Panc1 (cell line): ENCODE measurements around the gene RNF41. TPM values are rescaled to one million over a fixed set of nuclear protein-coding genes. Genes with fewer than 3 reads are reported as not detected.
A peak's percentile ranks its signal among the peaks of the same experiment; 100 is the strongest.

ENCODE experiments used
- ATAC-seq: fragments of 200-7000 bp; cut with Tn5 transposase; 2 replicates; pipeline ENCODE4 v1.9.1; 2020; ENCODE audit warnings: mild to moderate bottlenecking, moderate library complexity
- BruUV-seq: library from RNA; stranded (reverse); fragments of 400-500 nt; replicated peaks from 2 replicates; lab custom pipeline; 2021; lab: Mats Ljungman, UMichigan
- CTCF ChIA-PET: fragments of 300-600 bp; sonication (Branson Sonifier 250); formaldehyde crosslinking; loops from one replicate; lab custom pipeline; 2022; ENCODE audit warnings: antibody characterized with exemption; lab: Charles Lee
- POLR2A ChIA-PET: fragments of 300-600 bp; sonication (Branson Sonifier 250); formaldehyde crosslinking; loops from one replicate; lab custom pipeline; 2022; ENCODE audit warnings: antibody characterized with exemption; lab: Charles Lee
- DNase-seq: peaks from one replicate; pipeline ENCODE4 v3.0.0-alpha.2; 2010; ENCODE audit warnings: low read depth, low spot score
- H3K27ac ChIP-seq: 2 replicates; pipeline ENCODE4 v1.5.1; 2011; ENCODE audit warnings: mild to moderate bottlenecking, low read length, inconsistent platforms
- H3K27me3 ChIP-seq: fragments of 200-500 bp; sonication (Bioruptor generic); 2 replicates; pipeline ENCODE4 v1.6.0; 2014; ENCODE audit warnings: low read length, inconsistent platforms; ENCODE audit not compliant: control insufficient read depth, insufficient read depth
- H3K36me3 ChIP-seq: fragments of 200-500 bp; sonication (Bioruptor generic); 2 replicates; pipeline ENCODE4 v1.5.1; 2014; ENCODE audit warnings: inconsistent platforms, mild to moderate bottlenecking, low read length, moderate library complexity; ENCODE audit not compliant: control insufficient read depth, insufficient read depth
- H3K4me1 ChIP-seq: 2 replicates; pipeline ENCODE4 v1.5.1; 2011; ENCODE audit warnings: inconsistent platforms, mild to moderate bottlenecking, low read length, moderate library complexity; ENCODE audit not compliant: control insufficient read depth, insufficient read depth
- H3K4me3 ChIP-seq, 2 experiments: 2 replicates each; pipeline ENCODE4 v1.5.1; 2011 to 2012; ENCODE audit warnings: low read depth in 2 of 2, low read length in 2 of 2, mild to moderate bottlenecking in 2 of 2, inconsistent platforms in 1 of 2, moderate library complexity in 1 of 2
- H3K9me3 ChIP-seq: fragments of 200-500 bp; sonication (Bioruptor generic); 2 replicates; pipeline ENCODE4 v1.5.1; 2014; ENCODE audit warnings: low read depth, mild to moderate bottlenecking, inconsistent platforms, low read length, moderate library complexity; ENCODE audit not compliant: control insufficient read depth, insufficient read depth
- POLR2AphosphoS5 ChIP-seq: IDR thresholded peaks from 2 replicates; pipeline ENCODE4 v1.6.1; 2012; ENCODE audit warnings: mild to moderate bottlenecking, low read depth, low read length, moderate library complexity
- REST ChIP-seq, 2 experiments: IDR thresholded peaks; 2 replicates each; pipeline ENCODE4 v1.6.1; 2011 to 2012; ENCODE audit warnings: low read depth in 2 of 2, control low read depth in 1 of 2, low read length in 1 of 2, mild to moderate bottlenecking in 1 of 2, moderate library complexity in 1 of 2; ENCODE audit not compliant: insufficient read depth in 1 of 2
- SIN3A ChIP-seq: IDR thresholded peaks from 2 replicates; pipeline ENCODE4 v1.6.1; 2012; ENCODE audit warnings: low read depth, mild to moderate bottlenecking, low read length, moderate library complexity, borderline replicate concordance; ENCODE audit not compliant: insufficient read depth
- TCF7L2 ChIP-seq: IDR thresholded peaks from 2 replicates; pipeline ENCODE4 v1.6.1; 2011; ENCODE audit warnings: mild to moderate bottlenecking, low read depth, low read length, inconsistent platforms
- in situ Hi-C: cut with HindIII; loops from 2 replicates; pipeline ENCODE4 v1.10.0; 2016; ENCODE audit warnings: low sequenced_read_pairs, low pct_unique_long_range_greater_than_20kb
- intact Hi-C: fragments of 100-400 bp; cut with micrococcal nuclease; formaldehyde crosslinking; loops from one replicate; pipeline ENCODE4 v1.10.0; 2022; ENCODE audit not compliant: unreplicated experiment
- total RNA-seq: library from RNA; stranded (reverse); gene quantifications from one replicate; pipeline ENCODE4 v1.2.1, GENCODE V29; 2021; ENCODE audit not compliant: unreplicated experiment
- TF ChIP-seq, protein P1 (sequence below): fragments of 450-650 bp; IDR thresholded peaks from 2 replicates; pipeline ENCODE4 v1.5.1; 2017; ENCODE audit warnings: mild to moderate bottlenecking

The RNF41 gene
- total RNA-seq, 1 experiment from 2014 or later, result 35.3 TPM

DNA sequence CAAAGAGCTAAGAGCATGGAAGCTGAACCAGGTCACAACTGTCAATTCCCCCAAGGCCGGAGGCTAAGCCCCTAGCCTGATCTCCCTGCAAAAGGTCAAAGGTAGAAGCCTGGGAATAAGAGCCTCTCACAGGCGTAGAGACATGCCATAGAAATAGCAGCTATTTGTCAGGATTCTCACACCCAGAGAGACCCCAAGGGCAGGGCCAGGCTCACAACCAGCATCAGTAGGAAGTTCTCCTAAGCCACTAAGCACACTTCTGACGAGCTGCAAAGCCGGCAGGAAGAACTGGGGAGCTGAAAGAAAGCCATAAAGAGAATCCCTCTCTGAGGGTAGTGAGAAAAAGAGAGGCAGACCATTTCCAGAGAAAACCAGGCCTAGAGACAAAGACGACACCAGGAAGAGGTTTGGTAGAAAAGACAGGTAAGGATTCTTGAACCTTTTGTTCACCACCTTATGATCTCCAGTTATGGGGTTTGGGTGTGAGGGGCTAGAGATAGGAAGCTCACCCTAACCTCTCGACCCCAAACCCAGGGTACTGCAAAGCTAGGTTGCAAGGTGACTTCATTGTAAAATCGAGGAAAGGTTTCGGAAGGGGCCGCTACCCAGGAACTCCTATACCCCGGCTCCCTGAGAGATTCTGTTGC is 33.5 kb downstream of the RNF41 start:
- intact Hi-C loops, result no loop called here
- DNase-seq, result no peak
- H3K9me3 ChIP-seq, result no peaks in the 10 kb centered on the region
- peak overlapping the region; percentile 77 to 94 for H3K4me3 ChIP-seq
- H3K4me1 ChIP-seq, result peaks cover 12% of the 10 kb centered on the region
- in situ Hi-C loops, result no loop called here
- BruUV-seq, result no TSS peak
- no peak for TF ChIP-seq TCF7L2
- TF ChIP-seq, protein P1, sequence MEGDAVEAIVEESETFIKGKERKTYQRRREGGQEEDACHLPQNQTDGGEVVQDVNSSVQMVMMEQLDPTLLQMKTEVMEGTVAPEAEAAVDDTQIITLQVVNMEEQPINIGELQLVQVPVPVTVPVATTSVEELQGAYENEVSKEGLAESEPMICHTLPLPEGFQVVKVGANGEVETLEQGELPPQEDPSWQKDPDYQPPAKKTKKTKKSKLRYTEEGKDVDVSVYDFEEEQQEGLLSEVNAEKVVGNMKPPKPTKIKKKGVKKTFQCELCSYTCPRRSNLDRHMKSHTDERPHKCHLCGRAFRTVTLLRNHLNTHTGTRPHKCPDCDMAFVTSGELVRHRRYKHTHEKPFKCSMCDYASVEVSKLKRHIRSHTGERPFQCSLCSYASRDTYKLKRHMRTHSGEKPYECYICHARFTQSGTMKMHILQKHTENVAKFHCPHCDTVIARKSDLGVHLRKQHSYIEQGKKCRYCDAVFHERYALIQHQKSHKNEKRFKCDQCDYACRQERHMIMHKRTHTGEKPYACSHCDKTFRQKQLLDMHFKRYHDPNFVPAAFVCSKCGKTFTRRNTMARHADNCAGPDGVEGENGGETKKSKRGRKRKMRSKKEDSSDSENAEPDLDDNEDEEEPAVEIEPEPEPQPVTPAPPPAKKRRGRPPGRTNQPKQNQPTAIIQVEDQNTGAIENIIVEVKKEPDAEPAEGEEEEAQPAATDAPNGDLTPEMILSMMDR, result no peak
- TF ChIP-seq POLR2AphosphoS5, result no peak
- no peak for TF ChIP-seq REST (IDR thresholded peaks at IDR 0.05; ENCODE audit: insufficient read depth in 1 of 2, low read depth in 2 of 2, low read length in 1 of 2)
- TF ChIP-seq SIN3A, result no peak
- no peak for ATAC-seq
- H3K36me3 ChIP-seq, result peaks cover 25% of the 10 kb centered on the region
- H3K27me3 ChIP-seq, result no peaks in the 10 kb centered on the region
- ChIA-PET CTCF (interaction anchor here (0.5 to 2.0 kb wide), 4 partner anchors 34 to 254 kb away, joined by 3 to 41 read pairs (median 6); partner anchors contain the start of gene RNF41), POLR2A (interaction anchor here (0.5 to 0.7 kb wide), 3 partner anchors 65 to 510 kb away, joined by 3 to 7 read pairs (median 4); no protein-coding TSS in a partner anchor)
- peak overlapping the region; percentile 88 for H3K27ac ChIP-seq

DNA sequence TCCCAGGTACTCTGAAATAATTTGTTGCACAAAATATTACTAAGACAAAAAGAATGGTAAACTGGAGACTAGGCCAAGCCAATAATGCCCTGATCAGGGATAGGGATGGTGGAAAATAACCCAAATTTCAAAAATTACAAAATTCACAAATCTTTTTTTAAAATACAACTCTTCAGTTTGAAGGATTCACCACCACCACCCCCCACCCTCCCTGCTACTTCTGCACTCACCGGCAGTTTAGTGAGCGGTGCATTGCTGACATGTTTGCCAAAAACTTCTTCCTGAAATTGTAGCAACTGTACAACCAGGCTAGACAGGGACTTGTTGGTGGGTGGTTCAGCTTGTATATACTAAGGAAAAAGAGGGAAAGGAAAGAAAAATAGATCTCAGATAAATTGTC is 34.8 kb downstream of the RNF41 start:
- in situ Hi-C loops (no loop called here), intact Hi-C loops (no loop called here)
- Histone ChIP-seq H3K4me1 (peaks cover 12% of the 10 kb centered on the region), H3K9me3 (no peaks in the 10 kb centered on the region), H3K27ac (no peak overlapping the region), H3K27me3 (no peaks in the 10 kb centered on the region), H3K36me3 (peaks cover 28% of the 10 kb centered on the region), H3K4me3 (no peak overlapping the region)
- ChIA-PET POLR2A (interaction anchor here (0.7 kb wide), 1 partner anchor 124 kb away, joined by 13 read pairs; no protein-coding TSS in a partner anchor), CTCF (no interaction called here)
- TF ChIP-seq TCF7L2, result no peak
- no peak for TF ChIP-seq REST (IDR thresholded peaks at IDR 0.05; ENCODE audit: insufficient read depth in 1 of 2, low read depth in 2 of 2, low read length in 1 of 2)
- no peak for TF ChIP-seq SIN3A
- no peak for TF ChIP-seq POLR2AphosphoS5
- TF ChIP-seq, protein P1, result no peak
- TSS peak; percentile 61 for BruUV-seq
- no peak for ATAC-seq
- no peak for DNase-seq
